Left cardiac atrium (tissue), 4 donors: ENCODE results near the gene DCUN1D1. TPM values are rescaled to one million over a fixed set of nuclear protein-coding genes. Genes with fewer than 3 reads are reported as not detected.

ENCODE experiments used
- ATAC-seq, 2 donors: fragments of 200-7000 bp; cut with Tn5 transposase; one replicate each; pipeline ENCODE4 v1.9.1; 2020; ENCODE audit warnings: mild to moderate bottlenecking in 2 of 2, moderate library complexity in 2 of 2
- DNase-seq: peaks from one replicate; pipeline ENCODE4 v3.0.0-alpha.2; 2020
- intact Hi-C, 2 donors: fragments of 100-400 bp; cut with DNase I; formaldehyde crosslinking; loops; one replicate each; pipeline versions ENCODE4 v1.14.1 to v1.15.1; 2022 to 2023
- total RNA-seq, 2 donors: library from RNA; stranded (reverse); fragmentation: NEBNext Ultra II Directional; extraction: Animal tissue kit (Norgen Biotek cat#: 25700); gene quantifications; one replicate each; pipeline ENCODE4 v1.2.1, GENCODE V29; 2021
- donor health status: DM: no; HTN: yes; CAD: no.
- donor health status: DM: no; HTN: yes; CAD: no; lungs with severe emphysema.
- donor health status: DM: yes; HTN: yes; CAD: no.
- donor health status: Dilated cardiomyopathy.

Gene DCUN1D1
- total RNA-seq, 2 donors from 2014 or later: 30.5 to 31.2 TPM

DNA sequence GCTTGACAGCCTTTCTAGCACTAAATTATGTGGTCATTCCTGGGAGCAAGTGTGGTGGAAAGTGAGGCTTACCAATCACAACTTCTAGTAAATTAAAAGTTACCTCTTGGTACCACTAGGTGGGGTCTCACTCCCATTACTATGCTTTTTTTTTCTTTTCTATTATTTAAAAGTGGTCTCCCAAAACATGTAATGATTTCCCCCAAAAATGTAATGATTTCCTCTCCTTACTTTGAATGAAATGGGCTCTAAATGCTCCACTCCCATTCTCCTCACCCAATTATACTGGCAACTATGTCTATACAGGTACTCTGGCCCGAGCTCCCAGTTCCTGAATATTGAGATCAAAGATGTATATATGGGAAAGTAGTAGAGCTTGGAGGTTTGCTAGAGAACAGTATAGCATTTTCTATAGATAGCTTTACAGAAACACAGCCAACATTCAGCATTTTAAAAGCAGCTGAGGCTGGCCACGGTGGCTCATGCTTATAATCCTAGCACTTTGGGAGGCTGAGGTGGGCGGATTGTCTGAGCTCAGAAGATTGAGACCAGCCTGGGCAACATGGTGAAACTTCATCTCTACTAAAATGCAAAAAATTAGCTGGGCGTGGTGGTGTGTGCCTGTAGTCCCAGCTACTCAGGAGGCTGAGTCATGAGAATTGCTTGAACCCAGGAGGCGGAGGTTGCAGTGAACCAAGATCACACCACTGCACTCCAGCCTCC lies 70.9 kb downstream of the DCUN1D1 start:
- DNase-seq (no peak), ATAC-seq (no peak)
- intact Hi-C loops: no loop called here

DNA sequence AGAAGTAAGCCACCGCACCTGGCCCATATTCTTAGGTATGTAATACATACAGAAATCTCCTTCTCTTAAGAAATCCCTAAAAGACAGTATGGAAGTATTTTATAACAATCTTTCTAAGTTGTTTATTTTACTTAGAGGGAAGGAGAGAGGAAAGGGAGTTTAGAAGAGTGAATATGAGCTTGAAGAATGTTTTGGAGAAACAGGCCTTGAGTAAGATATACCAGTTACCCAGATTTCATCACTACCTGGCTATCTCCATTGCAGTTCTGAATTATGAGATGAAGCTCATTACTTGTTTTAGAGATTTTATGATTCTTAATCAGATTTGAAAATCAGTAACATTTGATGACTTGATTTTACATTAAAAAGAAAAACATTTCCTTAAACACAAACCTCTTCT lies 71.9 kb downstream of the DCUN1D1 start:
- intact Hi-C loops: no loop called here
- ATAC-seq: no peak
- DNase-seq: no peak

DNA sequence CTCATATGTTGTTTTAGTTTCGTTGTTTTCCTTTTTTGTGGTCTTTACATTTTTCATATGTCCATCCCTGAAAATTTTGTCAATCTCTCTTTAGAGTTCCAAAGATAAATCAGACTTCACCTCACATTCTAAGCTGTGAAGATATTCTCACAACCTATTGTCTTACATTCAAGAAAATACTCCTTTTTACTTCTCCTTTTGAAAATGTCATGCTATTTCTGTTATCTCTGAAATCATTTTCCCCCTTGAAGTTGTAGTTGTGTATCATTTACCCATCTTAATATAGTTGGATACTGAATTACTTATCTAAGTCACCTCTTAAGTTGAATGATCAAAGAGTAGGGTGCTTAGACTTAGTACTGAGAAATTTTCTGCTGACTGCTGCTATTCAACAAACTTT lies 74.3 kb downstream of the DCUN1D1 start:
- ATAC-seq (no peak), DNase-seq (no peak)
- intact Hi-C loops: no loop called here

DNA sequence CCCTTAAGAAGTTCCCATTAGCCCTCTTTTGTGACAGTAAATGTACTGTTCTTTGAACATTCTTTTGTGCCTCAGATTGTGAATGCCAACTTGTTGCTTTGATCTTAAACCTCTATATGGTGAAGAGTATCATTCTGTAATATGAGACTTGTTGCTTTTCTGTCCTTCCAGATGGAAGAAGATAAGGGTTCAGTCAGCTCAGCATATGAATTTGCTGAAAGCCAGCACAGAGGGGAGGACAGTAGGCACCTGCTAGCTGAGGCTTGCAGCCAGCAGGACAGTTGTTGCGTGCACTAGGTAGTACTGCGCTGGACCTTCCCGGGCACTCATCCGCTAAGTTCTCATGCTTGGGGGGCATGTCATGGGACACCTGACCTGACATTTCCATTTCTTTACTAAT lies 74.7 kb downstream of the DCUN1D1 start:
- intact Hi-C loops: no loop called here
- no peak for DNase-seq
- ATAC-seq: no peak

DNA sequence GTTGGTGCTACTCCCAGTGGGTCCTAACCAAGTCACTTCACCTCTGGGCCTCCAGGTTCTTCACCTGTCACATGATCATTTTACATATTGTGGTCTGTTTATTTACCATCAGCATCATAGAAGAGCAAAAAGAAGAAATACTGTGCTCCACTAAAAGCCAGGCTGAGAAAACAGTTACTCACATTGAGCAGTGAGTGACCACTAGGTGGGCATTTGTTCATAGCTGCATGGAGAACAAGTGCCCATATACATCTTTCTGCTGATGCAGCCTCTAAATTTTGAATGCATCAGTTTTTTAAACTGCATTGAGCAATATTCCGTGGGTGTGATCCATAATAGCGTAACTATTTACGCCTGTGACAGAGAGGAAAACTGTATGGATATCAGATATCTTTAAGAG lies 76.2 kb downstream of the DCUN1D1 start:
- intact Hi-C loops: no loop called here

DNA sequence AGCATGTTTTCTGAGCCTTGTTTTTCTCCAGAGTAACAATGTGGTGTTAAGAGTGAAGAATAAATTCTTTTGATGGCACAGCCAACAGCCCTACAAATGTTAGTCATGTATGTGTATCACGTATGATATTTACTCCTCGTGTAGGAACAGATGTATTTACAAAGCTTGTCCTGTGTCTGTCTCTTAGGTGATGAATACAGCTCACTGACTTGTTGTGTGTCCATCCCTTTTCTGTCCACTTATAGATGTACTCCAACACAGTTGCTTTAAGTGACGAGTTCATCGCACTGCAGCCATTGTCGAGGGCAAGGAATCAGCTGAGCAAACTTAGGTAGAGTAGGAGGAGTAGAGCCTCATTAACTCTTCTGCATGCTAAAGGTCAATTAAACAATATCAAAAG lies 78.1 kb downstream of the DCUN1D1 start:
- intact Hi-C loops: no loop called here
- DNase-seq (no peak), ATAC-seq (no peak)

More for the DNA sequence above, 76.2 kb downstream of the DCUN1D1 start:
- ATAC-seq: no peak
- DNase-seq: no peak

DNA sequence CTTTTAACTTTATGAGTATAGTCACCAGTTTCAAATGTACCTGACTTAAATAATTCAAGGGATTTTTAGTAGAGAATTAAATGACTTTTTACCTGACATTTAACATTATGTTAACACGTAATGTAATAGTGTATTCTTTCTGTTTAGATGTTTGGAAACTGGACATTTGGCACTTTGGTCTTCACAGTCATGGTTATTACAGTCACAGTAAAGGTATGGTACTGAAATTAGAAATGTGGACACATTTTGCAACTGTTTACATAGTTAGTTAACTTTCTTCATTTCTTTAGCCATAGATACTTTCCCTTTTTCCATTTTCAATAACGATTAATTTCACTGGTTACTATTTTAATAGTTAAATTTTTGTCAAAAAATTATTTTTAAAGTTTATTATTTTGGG lies 83.8 kb downstream of the DCUN1D1 start:
- no peak for ATAC-seq
- intact Hi-C loops: no loop called here
- DNase-seq: no peak

DNA sequence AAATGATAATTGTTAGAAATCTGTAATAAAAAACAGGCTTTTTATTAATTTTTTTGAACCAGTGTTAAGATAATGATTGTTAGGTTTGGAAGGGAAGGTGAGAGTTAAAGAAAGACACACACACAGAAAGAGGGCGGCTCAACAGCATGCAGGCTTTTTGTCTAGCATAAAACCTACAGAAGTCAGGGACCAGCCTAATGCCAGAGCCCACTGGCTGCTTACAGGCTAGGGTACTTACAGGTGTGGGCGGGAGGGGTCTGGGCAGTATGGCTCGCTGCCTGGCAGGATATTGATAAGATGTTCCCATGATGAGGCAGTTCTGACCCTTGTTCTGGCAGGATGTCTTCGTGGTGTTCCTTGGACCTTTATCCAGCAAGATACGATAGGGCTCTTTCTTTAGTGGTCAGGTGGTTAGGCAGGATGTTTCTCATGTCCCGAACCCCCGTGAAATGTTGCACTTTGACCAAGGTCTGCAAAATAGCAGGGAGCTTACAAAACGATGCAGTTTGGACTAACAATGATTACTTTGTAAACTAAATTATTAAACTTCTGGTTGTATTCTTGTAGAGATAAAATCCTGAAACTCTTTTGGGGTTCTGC lies 84.7 kb downstream of the DCUN1D1 start:
- intact Hi-C loops: no loop called here
- ATAC-seq (no peak), DNase-seq (no peak)

DNA sequence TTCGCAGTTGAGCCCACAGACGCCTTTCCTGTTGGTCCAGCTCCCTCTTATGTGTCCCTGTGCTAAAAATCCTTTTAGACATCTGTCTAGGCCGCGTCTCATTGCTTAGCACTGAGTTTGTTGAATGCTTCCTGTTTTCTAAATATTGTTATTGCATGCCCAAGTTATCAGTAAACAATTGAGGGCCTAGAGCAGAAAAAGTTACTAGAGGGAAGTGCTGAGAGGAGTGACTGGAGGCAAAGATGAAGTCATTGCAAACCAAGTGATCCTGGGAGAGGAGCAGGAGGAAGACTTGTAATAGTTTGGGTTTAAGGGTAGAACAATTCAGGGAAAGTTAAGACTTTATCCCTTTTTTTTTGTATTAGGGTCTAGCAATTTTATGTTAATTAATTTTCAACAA lies 88.1 kb downstream of the DCUN1D1 start:
- intact Hi-C loops: no loop called here
- no peak for DNase-seq
- ATAC-seq: no peak

DNA sequence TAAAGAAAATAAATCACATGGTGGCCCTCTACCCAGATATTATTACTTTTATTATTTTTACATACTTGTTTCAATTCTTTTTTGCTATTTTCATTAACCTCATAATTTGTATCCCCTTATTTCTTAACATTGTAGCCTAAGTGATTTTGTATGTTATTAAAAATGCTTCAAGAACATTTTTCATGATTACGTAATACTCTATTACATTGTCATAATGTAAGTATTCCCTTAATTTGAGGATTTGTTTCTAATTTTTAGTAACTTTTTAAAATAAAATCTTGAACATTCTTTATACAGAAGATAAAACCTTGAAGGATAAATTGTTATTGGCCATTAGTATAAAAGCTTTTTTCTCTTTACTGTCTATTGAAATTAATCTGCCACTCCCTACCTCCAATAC lies 89.0 kb downstream of the DCUN1D1 start:
- ATAC-seq (no peak), DNase-seq (no peak)
- intact Hi-C loops: no loop called here

DNA sequence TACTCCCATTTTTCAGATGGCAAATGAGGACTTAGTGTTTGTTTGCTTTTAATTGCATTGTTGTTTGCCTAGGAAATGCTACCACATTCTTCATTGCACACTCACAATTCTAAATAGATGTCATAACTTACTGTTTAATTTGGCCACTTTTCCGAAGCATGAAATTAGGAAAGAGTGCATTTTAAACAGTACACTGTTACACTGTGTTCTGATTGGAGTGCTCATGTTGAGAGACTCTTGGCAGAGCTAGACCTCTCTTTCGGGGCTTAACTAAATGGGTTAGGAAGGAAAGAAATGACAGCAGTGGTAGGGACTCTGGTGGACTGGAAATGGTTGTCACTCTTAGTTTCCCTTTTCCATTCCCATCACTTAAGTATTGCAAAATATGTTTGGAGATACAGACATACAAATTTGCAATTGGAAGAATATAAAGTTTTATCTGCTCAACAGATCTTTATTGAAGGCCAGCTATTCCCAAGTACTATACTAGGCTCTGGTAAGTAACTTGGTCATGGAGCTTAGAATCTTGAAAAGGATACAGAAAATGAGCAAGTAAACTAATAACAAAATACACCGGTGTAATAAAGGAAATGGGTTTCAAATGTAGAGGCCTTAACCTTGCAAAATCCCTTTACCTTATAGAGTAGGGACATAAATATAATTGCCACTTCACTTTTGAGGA lies 90.2 kb downstream of the DCUN1D1 start:
- intact Hi-C loops: no loop called here
- DNase-seq: no peak
- peak in 1 of 2 donors; percentile 53 for ATAC-seq

Other genes with a start within 250 kb of the DCUN1D1 start
- 10 to 100 TPM; 38.5 to 49.4 TPM for gene ATP11B, start 187.0 kb downstream of the DCUN1D1 start, total RNA-seq
- 10 to 100 TPM; 27.6 to 34.4 TPM for gene MCCC1, start 119.0 kb upstream of the DCUN1D1 start, total RNA-seq
- under 1 TPM in 1 of 2 donors, not detected in 1; 0.15 TPM for gene LAMP3, start 182.2 kb upstream of the DCUN1D1 start, total RNA-seq